HG02759 (cell line): ENCODE measurements around the gene IMPG1.
A peak's percentile ranks its signal among the peaks of the same experiment; 100 is the strongest.

ENCODE experiments used
- ATAC-seq: cut with Tn5 transposase; IDR thresholded peaks from one replicate; pipeline ENCODE4 v1.9.1; 2021; ENCODE audit warnings: mild to moderate bottlenecking, moderate library complexity; ENCODE audit not compliant: unreplicated experiment

IMPG1 gene

DNA sequence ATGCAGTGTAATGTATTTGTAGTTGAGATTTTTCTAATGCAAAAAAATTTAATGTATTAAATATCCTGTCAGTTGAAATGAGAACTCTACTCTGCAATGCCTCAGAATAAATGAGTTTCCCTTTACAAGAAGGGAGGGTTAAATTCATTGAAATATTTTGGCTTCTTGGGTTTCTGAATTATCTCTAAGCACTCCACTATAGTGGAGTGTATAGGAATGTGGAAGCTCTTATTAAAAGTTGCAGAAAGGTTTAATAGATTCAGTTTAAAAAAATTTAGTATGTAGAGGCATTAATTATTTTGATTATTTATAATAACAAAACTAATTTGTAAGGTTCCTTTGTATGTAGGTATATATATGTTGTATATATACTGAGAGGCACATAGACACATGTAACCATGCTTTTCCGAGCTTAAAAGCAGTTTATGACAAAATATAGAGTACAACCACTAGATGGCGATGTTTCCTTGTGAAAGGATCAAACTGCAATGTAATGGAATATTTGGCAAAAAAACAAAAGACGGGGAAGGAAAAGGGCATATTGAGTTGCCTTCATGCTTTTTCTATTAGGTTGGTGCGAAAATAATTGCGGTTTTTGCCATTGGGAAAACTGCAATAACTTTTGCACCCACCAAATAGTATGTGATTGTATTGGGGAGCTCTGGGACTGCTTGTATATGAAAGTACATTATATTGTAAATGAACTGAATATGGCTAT is 179.2 kb downstream of the IMPG1 start:
- peak; percentile 81 for ATAC-seq

DNA sequence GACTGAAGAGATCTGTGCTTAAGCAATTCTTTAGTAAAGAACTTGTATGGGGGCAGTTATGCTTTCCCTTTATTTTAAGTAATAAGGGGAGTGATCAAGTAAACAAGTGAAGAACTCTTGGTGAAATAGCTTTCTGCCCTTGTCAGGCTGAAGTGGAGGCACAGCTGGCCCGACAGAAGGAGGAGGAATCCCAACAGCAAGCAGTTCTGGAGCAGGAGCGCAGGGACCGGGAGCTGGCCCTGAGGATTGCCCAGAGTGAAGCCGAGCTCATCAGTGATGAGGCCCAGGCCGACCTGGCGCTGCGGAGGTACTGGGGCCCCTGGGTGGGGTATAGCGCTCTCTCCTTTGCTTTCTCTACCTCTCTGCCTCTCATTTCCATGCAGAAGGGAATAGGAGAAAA is 180.1 kb downstream of the IMPG1 start:
- no peak for ATAC-seq

DNA sequence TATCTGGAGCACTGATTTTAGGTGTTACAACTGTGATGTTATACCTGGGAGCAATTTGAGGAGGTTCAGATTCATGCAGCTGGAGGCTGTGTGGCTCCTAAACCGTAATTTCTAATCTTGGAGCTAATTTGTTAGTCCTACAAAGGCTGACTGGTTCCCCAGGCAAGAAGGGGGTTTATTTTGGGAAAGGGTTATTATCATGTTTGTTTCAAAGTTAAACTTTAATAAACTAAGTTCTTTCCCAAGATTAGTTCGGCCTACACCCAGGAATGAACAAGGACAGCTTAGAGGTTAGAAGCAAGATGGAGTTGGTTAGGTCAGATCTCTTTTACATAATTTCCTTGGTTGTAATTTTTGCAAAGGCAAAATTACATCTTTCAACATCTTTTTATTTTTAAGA is 187.6 kb downstream of the IMPG1 start:
- ATAC-seq: no peak

DNA sequence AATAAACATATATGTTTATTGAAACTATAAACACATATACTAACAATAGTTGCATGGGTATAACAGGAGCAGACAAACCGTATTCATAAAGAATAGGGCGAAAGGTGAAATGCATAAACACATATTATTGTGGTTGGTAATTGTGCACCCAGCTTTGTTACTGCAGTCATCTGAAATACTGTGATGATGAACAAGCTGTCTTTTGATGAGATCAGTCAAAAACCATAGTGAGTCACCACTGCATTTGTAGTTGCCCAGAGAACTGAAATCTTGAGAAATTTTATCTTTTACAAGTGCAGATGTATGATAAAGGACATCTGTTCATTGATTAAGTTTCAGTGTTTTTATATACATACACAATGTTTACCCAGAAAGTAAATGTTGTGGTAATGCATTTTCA is 189.7 kb downstream of the IMPG1 start:
- no peak for ATAC-seq

DNA sequence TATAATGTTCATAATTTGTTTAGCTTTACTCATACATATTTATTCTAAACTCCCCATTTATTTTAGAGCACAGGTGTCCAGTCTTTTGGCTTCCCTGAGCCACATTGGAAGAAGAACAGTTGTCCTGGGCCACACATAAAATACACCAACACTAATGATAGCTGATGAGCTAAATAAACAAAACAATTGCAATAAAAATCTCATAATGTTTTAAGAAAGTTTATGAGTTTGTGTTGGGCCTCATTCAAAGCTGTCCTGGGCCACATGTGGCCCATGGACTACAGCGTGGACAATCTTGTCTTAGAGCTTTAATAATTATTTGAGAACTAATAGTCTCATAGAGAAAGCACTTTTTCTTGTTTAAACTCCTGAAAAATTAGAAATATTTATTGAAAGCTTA is 192.2 kb downstream of the IMPG1 start:
- no peak for ATAC-seq

DNA sequence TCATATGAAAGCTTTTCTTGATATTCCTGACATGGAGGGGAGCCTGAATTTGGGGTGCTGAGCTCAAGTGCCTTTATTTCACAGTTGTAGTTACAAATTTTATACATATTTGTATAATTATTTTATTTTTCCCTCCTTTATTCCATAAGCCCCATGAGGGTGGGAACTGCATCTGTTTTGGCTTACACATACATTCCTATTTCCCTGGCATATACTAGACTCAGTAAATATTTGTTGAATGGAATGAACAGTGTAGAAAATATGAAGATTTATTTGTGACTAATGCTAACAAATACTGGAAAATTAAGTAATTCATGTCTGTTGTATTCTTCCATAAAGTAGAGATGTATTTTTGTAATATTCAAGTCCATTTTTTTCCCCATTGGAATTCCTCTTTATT is 196.3 kb downstream of the IMPG1 start:
- ATAC-seq: no peak

DNA sequence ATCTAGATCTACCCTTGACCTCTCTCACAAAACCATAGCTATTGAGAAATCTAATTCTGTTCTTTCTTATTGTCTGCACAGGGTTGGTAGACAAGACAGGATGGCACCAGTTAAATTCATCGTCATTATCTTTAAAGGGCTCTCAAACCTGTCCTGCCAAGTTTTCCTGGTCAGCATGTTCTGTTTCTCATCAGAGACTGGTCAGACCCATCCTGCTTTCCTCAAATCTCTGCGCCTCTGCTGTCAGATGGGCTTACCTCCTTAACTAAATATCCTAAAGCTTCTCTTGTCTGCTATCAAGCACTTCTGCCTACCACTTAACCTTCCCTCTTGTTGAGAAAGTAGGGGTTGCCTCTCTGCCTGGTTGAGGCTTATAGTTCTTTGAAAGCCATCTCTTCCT is 198.2 kb downstream of the IMPG1 start:
- no peak for ATAC-seq
